NCI-H2196 (cell line): ENCODE results near the gene RERE.
"Not testable (repeated sequence)": the region's sequence is repeated elsewhere in the genome, so short reads cannot be mapped to it uniquely, and the experiment has no call there.

ENCODE experiments used
- DNase-seq: peaks from one replicate; lab custom pipeline; 2025; ENCODE audit not compliant: unreplicated experiment; lab: John Stamatoyannopoulos, UW

Gene RERE

DNA sequence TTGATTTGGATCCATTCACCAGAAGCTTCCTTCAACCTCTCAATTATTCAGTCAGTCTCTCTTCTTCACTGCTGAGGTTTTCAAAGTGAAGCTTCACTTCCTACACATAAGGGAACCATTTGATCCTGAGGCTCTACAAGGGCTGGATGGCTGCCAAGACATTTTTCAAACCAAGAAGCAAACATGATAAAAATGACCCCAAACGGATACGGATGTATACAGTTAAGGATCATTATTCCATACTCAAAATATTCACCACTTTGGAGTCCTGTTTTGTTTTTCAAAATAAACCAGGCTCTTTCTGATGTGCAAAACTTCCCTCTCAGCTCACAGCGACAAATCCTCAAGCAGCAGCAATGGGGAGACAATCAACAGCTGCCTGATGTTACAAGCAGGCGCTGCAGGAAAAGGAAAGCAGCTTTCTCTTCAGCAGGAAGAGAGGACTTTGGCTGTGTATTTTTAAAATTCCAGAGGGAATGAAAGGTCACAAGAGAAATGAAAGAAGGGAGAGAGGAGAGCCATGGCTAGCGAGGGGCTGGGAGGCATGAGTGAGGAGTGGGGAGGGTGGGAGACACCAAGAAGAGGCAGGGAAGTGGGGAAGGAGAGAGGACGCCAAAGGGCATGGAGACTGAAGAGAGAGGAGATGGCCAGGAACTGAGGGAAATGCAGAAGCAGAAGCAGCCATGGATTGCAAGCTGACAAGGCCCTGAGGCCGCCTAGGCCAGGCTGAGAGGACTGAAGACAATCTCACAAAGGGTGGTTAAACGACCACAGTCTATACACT is 354.1 kb downstream of the RERE start:
- peak; percentile 55 for DNase-seq

DNA sequence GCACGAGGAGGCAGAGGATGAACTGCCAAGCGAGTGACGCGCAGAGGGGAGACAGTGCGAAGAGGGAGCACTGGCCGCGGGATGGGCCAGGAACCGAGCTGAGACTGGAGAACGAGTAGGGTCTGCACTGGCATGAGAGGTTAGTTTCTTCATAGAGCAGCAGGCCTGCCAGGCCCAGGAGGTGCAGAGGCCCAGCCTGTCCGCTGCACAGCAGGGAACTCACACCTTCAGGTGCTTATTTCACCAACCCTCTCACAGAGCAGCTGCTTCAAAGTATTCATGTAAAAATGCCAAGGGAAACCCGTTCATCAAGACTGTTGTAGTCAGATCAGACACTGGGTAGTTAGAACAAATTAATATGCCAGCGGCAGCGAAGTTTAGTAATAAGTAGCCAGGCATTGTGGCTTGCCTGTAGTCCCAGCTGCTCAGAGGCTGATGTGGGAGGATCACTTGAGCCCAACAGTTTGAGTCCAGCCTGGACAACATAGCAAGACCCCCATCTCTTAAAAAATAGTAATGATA is 355.0 kb downstream of the RERE start:
- peak; percentile 32 for DNase-seq

DNA sequence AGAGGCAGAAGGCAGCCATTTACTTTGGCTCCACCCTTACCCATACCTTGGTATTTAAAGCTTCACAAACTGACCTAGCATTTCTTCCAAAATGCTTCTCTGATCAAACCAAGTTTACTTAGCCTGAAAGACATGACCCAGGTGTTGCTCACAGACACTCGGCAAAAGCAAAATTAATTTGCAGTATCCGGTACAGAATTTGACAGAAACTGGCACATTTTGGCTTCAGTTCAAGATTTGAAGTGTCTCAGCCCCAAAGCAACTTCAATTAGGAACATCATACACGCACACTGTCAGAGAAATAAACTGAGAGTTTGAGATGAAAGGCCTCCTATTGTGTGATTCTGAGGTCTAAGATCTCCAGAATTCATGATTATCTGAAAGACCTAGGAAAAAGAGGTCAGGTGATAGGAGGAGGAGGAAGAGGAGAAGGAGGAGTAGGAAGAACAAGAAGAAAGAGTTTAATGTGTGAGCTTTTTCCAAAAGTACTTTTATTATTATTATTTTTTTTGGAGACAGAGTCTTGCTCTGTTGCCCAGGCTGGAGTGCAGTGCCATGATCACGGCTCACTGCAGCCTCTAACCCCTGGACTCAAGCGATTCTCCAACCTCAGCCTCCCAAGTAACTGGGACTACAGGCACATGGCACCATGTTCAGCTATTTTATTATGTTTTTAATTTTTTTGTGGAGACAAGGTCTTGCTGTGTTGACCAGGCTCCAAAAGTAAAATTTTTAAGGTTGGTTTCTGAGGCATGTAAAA is 355.9 kb downstream of the RERE start:
- DNase-seq = no peak

DNA sequence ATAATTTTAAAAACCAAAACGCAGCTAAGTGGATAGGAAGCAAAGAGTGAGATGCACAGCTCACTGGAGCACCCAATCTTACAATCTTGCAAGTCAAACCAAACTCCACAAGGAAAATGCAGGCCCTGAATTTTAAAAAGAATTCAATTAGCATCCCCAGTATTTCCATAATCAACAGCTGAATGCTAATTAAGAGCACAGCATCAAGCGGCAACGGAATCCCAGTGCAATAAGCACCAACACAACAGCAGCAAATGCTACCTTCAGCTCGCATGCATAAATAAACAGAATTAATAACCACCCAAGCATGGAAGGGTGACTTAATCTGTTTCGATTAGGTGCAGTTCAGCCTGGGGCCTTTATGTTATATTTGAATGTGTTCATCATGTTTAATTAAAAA is 356.7 kb downstream of the RERE start:
- DNase-seq = no peak

DNA sequence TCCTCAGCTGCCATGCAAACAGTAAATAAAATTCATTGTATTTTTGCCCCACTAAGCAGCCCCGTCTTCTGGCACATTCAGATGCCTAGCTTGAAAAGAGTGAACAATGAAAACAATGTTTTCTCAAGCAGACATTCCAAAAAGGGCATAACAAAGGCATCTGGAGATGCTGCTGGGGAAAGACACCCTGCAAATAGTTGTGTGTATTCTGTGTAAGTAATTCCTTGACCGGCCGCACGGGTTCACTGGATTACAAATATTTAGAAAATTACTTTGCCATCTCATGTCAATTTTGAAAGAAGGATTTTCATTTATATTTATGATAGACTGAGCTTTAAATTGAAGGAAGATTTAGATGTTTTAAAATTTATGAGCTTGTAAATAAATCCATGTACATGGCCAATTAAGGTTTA is 357.3 kb downstream of the RERE start:
- DNase-seq = no peak

- DNase-seq = no peak
These were observed 358.8 kb downstream of the RERE start for GRCh38 chr1:8458607-8459006.

DNA sequence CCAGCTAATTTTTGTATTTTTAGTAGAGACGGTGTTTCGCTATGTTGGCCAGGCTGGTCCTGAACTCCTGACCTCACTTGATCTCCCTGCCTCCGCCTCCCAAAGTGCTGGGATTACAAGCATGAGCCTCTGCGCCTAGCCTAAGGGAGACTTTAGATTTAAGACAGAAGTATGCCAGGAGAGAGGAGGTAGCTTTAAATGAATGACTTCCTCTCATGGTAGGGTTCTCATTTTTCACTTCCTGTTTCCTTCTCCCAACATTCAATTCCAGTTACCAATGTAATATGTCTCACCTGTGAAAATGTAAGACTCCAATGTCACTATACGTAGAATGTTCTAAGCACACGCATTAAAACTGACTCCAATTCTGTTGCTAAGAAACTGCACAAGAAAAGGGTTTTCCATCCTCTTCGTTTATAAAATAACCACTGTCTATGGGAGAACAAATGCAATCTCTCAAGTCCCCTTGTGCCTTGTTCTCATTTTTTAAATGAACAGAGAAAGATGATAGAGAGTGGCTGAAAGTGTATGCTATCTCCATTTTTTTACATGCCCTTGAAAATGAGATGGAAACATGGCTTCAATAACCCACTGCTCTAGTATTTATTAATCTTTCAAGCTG is 359.6 kb downstream of the RERE start:
- DNase-seq = no peak

GRCh38 chr1:8456991-8457390 is 360.4 kb downstream of the RERE start:
- no peak for DNase-seq

- no peak for DNase-seq
These were observed 361.0 kb downstream of the RERE start for GRCh38 chr1:8456308-8456912.

- no peak for DNase-seq
These were observed 361.6 kb downstream of the RERE start for GRCh38 chr1:8455700-8456307.

DNA sequence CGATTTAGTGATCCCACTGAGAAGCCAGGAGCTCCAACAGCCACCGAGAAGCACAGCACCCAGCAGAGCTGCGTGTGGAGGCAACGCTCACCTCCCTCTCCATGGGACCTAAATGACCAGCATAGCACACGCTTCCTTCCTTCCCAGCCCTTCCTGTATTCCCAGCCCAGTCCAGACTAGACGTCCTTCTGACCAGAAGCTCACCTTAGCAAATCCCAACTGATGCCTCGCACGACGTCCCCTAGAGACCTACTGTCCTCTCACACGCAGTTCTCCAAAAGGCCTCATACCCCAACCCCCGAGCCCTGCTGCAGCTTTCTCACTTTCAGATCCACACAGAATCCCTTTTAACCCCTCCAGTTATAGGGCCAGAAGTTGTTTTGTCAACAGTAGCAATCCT is 367.1 kb downstream of the RERE start:
- DNase-seq = no peak

- no peak for DNase-seq
These were observed 368.4 kb downstream of the RERE start for GRCh38 chr1:8448911-8449661.

- DNase-seq = not testable (repeated sequence)
These were observed 368.9 kb downstream of the RERE start for GRCh38 chr1:8448505-8448904.

- DNase-seq = no peak
These were observed 369.8 kb downstream of the RERE start for GRCh38 chr1:8447616-8448150.

DNA sequence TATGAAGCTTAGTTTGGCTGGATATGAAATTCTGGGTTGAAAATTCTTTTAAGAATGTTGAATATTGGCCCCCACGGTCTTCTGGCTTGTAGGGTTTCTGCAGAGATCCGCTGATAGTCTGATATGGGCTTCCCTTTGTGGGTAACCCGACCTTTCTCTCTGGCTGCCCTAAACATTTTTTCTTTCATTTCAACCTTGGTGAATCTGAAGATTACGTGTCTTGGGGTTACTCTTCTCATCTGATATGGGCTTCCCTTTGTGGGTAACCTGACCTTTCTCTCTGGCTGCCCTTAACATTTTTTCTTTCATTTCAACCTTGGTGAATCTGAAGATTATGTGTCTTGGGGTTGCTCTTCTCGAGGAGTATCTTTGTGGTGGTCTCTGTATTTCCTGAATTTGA is 371.3 kb downstream of the RERE start:
- not testable (repeated sequence) for DNase-seq

DNA sequence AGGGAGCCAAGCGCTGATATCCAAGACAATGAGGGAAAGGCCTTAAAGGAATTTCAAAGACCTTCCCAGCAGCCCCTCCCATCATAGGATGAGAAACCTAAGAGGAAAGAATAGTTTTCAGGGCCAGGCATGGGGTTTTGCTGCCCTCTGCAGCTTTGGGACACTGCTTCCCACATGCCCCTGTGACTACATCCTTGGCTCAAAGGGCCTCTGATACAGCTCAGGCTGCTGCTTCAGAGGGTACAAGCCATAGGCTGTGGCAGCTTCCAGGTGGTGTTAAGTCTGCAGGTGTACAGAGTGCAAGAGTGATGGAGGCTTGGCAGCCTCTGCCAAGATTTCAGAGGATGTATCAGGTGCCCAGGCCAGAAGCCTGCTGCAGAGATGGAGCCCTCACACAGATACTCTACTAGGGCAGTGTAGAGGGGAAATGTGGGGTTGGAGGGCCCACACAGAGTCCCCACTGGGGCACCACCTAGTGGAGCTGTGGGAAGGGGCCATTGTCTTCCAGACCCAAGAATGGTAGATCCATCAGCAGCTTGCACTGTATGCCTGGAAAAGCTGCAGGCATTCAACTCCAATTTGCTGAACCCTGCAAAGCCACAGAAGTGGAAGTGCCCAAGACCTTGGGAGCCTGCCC is 373.8 kb downstream of the RERE start:
- no peak for DNase-seq

GRCh38 chr1:8441426-8441825 is 376.0 kb downstream of the RERE start:
- DNase-seq = no peak

GRCh38 chr1:8439015-8439702 is 378.3 kb downstream of the RERE start:
- DNase-seq = peak; percentile 95

DNA sequence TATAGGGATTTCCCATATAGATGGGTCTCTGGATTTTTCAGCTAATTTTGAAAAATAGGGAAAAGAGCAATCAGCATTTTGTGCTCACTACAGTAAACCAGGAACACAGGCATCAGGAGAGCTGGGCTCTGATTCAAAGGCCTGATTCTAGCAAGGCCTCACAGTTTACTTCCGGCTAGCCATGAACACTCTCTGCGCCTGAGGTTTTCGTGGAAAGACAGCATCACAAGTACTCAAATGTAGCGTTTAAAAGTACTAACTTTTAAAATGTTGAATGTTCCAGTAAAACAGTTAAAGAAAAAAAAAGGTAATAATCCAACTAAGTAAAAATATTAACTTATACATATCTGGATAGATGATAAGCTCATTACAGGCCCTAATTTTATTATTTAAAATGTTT is 379.0 kb downstream of the RERE start:
- DNase-seq = no peak
